GM12875 (cell line): ENCODE measurements around the gene CD300LG.

Experiments used
- H3K4me3 ChIP-seq: one replicate; pipeline ENCODE4 v1.5.1; 2011; ENCODE audit warnings: low read depth, low read length, control low read depth
- CTCF ChIP-seq: IDR thresholded peaks from 2 replicates; pipeline ENCODE4 v1.5.1; 2011; ENCODE audit warnings: low read depth, mild to moderate bottlenecking, control low read depth, inconsistent platforms, low read length, moderate library complexity, borderline replicate concordance; ENCODE audit not compliant: insufficient read depth

Gene CD300LG

GRCh38 chr17:43842975-43843325, 4.0 kb upstream of the CD300LG start:
- no peak overlapping the region for H3K4me3 ChIP-seq
- TF ChIP-seq CTCF = no peak

GRCh38 chr17:43844241-43844640, 2.7 kb upstream of the CD300LG start:
- no peak for TF ChIP-seq CTCF
- H3K4me3 ChIP-seq = no peak overlapping the region

- no peak overlapping the region for H3K4me3 ChIP-seq
- no peak for TF ChIP-seq CTCF
These were observed 1.2 kb upstream of the CD300LG start for GRCh38 chr17:43845766-43846165.

- TF ChIP-seq CTCF = peak; percentile 99
- H3K4me3 ChIP-seq = no peak overlapping the region
These were observed 709 bp upstream of the CD300LG start for GRCh38 chr17:43846221-43846712.

GRCh38 chr17:43848601-43849000, 1.6 kb downstream of the CD300LG start:
- no peak for TF ChIP-seq CTCF
- no peak overlapping the region for H3K4me3 ChIP-seq

GRCh38 chr17:43849116-43849515, 2.1 kb downstream of the CD300LG start:
- H3K4me3 ChIP-seq = no peak overlapping the region
- no peak for TF ChIP-seq CTCF

GRCh38 chr17:43852571-43852970, 5.6 kb downstream of the CD300LG start:
- no peak for TF ChIP-seq CTCF
- no peak overlapping the region for H3K4me3 ChIP-seq
